Measurements from ENCODE around the gene CPXM2. TPM values are rescaled to one million over a fixed set of nuclear protein-coding genes. Genes with fewer than 3 reads are reported as not detected.

Gene CPXM2
- polyA plus RNA-seq, 4 donors: 4.6 to 6.7 (median 5.9) TPM

GRCh38 chr10:123906296-123906695 lies 14.7 kb upstream of the CPXM2 start:
- no peak for DNase-seq (ENCODE audit: low read depth in 4 of 4, low spot score in 3 of 4)

GRCh38 chr10:123904834-123905409 lies 13.3 kb upstream of the CPXM2 start:
- DNase-seq (ENCODE audit: low read depth in 4 of 4, low spot score in 3 of 4): no peak

DNA sequence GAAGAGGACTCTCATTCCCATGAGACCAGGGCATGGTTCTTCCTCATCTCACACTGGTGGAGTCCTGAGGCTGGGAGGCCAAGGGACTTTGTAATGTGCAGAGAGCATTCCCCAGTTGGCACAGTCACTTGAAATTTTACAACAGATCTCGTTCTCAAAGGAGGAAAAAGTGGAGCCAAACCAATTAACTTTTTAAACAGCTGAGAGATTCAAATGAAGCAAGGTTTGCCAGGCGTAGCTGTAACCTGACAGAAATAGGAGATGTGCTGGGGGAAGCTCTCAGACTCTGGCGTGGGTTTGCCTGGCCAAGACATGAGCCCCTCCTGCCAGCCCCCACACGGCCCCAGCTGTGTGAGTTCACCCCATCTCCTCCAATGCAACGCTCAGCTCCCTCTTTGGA lies 12.0 kb upstream of the CPXM2 start:
- DNase-seq (ENCODE audit: low read depth in 4 of 4, low spot score in 3 of 4): no peak

- DNase-seq (ENCODE audit: low read depth in 4 of 4, low spot score in 3 of 4): no peak
Measured at GRCh38 chr10:123901621-123902020, 10.0 kb upstream of the CPXM2 start.

DNA sequence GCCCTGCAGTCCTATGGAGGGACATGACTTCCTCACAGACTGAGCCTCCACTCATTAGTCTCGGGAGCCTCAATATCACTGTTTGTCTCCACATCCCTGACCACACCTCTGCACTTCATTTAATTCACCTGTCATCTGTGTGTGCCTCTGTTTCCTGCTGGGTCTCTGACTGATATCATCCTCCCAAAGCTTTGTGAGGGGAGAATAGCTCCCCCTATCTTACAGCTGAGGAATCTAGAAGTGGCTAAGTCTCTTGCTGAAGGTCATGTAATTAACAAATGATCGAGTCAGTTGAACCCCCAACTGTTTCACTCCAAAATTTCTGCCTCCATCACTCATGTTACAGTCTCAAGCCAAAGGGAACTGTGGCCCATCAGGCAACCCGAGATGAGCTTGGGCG lies 5.5 kb upstream of the CPXM2 start:
- no peak for DNase-seq (ENCODE audit: low read depth in 4 of 4, low spot score in 3 of 4)

DNA sequence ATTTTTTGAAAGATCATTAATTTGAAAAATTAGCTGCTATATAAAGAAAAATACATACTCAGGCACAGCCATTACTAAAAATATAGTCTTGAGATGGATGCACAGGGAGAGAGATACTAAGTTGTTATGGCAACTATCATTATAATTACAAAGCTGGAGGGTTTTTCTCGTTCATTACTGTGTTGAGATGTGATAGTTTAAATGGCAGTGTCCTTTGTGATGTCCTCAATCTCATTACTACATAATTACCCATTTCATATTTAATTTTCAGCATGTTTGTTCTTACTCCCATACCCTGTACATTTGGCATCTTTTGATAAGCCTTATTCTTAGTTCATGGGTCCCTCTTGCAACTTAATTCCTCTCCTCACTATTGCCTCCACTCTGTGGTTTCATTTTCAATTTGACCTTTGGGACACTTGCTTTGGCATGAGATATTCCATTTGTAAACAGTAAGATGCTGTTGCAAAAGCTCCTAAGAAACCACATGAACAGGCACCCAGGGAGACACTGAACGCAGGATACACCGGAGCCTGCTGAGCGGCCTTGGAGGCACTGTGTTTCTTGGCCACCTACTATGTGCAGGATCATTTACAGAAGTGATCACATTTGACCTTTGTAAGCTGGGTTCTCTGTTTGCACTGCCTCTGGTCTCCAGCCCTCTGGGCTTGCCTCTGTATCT lies 4.8 kb upstream of the CPXM2 start:
- DNase-seq (ENCODE audit: low read depth in 4 of 4, low spot score in 3 of 4): no peak

GRCh38 chr10:123893651-123894050 lies 2.0 kb upstream of the CPXM2 start:
- DNase-seq (ENCODE audit: low read depth in 4 of 4, low spot score in 3 of 4): no peak

- DNase-seq (ENCODE audit: low read depth in 4 of 4, low spot score in 3 of 4): no peak
Measured at GRCh38 chr10:123890756-123891143, 857 bp downstream of the CPXM2 start.

GRCh38 chr10:123890226-123890625 lies 1.4 kb downstream of the CPXM2 start:
- no peak for DNase-seq (ENCODE audit: low read depth in 4 of 4, low spot score in 3 of 4)

DNA sequence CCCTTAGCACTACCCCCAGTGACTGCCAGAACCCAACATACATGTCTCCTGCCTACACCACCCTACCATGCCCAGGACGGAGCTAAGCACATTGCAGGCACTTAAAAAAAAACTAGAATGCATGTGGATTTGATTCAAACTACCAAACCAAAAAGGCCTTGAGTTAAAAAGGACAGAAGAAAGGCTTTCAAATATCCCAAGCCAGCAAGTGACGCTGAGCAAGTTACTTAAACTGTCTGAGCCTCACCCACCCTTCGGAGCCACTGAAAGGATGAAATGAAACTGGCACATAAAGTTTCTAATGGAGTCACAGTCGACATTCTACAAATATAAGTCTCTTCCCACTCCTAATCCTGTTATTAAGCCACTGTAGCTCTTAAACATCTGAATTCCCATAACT lies 1.8 kb downstream of the CPXM2 start:
- no peak for DNase-seq (ENCODE audit: low read depth in 4 of 4, low spot score in 3 of 4)

DNA sequence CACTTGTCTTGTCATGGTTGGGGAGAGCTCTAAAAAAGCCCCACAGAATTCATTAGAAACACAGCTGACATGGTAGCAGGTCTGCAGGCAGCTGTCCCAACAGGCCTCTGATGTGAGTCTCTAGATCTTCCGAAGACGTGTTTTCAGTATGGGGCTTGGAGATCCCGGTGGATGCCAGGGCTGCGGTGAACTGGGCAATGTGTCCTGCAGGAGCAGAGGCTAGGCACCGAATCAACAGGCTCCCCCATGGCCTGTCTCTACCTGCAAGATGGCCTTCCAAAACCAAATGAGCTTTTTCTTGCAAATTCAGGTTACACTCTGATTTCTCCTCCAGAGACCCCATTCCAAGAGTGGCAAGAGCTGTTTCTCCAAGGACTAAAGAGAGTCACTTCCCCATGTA lies 2.9 kb downstream of the CPXM2 start:
- no peak for DNase-seq (ENCODE audit: low read depth in 4 of 4, low spot score in 3 of 4)

GRCh38 chr10:123888256-123888655 lies 3.4 kb downstream of the CPXM2 start:
- no peak for DNase-seq (ENCODE audit: low read depth in 4 of 4, low spot score in 3 of 4)

GRCh38 chr10:123886292-123886691 lies 5.3 kb downstream of the CPXM2 start:
- DNase-seq (ENCODE audit: low read depth in 4 of 4, low spot score in 3 of 4): no peak

GRCh38 chr10:123885406-123886170 lies 6.0 kb downstream of the CPXM2 start:
- DNase-seq (ENCODE audit: low read depth in 4 of 4, low spot score in 3 of 4): no peak

GRCh38 chr10:123884907-123885381 lies 6.7 kb downstream of the CPXM2 start:
- no peak for DNase-seq (ENCODE audit: low read depth in 4 of 4, low spot score in 3 of 4)

GRCh38 chr10:123884351-123884906 lies 7.2 kb downstream of the CPXM2 start:
- no peak for DNase-seq (ENCODE audit: low read depth in 4 of 4, low spot score in 3 of 4)

- no peak for DNase-seq (ENCODE audit: low read depth in 4 of 4, low spot score in 3 of 4)
Measured at GRCh38 chr10:123883673-123884320, 7.8 kb downstream of the CPXM2 start.

DNA sequence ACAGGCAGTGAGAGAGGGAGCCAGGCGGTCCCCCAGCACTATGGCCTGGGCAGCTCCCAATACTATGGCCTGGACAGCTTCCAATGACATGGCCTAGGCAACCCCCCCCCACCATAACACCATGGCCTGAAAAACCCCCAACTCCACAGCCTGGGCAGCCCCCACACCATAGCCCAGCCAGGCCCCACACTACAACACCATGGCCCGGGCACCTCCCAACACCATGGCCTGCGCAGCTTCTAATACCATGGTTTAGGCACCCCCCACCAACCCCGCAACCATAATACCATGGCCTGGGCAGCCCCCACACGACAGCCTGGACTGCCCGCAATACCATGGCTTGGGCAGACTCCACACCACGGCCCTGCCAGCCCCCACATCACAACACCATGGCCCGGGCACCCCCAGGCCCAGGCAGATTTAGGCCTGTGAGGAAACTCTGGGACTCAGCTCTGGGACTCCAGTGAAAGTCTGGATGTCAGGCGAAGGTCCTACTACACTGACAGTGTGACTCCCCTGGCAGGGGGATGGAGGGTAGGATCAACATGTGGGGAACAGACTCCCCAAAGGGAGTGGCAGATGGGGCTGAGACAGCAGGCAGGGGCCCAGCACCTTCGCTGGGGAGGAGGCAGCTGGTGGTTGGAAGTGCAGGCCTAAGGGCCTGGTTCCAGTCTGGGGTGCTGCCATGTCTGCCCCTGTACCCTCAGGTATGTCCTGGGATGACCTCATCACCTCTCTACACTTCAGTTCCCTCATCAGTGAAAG lies 8.7 kb downstream of the CPXM2 start:
- no peak for DNase-seq (ENCODE audit: low read depth in 4 of 4, low spot score in 3 of 4)

- no peak for DNase-seq (ENCODE audit: low read depth in 4 of 4, low spot score in 3 of 4)
Measured at GRCh38 chr10:123882177-123882576, 9.4 kb downstream of the CPXM2 start.

DNA sequence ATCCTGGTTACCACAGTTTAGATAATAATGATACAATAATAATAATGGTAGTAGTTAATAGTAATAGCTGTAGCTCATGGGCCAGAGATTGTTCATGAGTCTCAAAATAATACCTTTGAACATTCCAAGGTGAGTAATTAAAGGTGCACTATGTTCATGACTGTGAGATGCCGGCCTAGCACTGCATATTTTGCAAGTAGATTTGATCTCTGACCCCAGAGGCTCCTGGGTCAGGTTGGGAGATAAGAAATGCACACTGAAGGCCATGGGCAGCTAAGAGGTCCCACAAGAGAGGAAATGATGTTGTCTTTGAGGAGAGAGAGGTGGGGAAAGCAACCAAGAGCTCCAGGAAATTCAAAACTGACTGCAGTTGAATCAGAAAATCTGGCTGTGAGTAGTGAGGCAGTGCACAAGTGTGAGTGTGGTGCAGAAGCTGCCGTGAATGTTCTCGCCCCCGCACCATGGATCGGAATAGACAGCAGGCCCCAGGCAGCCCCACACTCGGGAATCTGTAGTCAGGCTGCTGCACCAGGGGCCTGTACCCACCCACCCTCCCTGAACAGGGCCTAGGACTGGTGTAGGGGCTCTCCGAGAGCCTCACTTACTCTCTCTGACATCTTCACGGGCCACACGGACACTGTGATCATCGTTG lies 11.9 kb downstream of the CPXM2 start:
- no peak for DNase-seq (ENCODE audit: low read depth in 4 of 4, low spot score in 3 of 4)

Data from right renal pelvis (tissue), 4 donors.